GM19452 (cell line): ENCODE results near the gene HELT.
"Not testable (repeated sequence)": the region's sequence is repeated elsewhere in the genome, so short reads cannot be mapped to it uniquely, and the experiment has no call there.

Source experiments
- ATAC-seq: cut with Tn5 transposase; IDR thresholded peaks from one replicate; pipeline ENCODE4 v1.9.1; 2021; ENCODE audit not compliant: unreplicated experiment

The HELT gene, protein sequence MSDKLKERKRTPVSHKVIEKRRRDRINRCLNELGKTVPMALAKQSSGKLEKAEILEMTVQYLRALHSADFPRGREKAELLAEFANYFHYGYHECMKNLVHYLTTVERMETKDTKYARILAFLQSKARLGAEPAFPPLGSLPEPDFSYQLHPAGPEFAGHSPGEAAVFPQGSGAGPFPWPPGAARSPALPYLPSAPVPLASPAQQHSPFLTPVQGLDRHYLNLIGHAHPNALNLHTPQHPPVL

DNA sequence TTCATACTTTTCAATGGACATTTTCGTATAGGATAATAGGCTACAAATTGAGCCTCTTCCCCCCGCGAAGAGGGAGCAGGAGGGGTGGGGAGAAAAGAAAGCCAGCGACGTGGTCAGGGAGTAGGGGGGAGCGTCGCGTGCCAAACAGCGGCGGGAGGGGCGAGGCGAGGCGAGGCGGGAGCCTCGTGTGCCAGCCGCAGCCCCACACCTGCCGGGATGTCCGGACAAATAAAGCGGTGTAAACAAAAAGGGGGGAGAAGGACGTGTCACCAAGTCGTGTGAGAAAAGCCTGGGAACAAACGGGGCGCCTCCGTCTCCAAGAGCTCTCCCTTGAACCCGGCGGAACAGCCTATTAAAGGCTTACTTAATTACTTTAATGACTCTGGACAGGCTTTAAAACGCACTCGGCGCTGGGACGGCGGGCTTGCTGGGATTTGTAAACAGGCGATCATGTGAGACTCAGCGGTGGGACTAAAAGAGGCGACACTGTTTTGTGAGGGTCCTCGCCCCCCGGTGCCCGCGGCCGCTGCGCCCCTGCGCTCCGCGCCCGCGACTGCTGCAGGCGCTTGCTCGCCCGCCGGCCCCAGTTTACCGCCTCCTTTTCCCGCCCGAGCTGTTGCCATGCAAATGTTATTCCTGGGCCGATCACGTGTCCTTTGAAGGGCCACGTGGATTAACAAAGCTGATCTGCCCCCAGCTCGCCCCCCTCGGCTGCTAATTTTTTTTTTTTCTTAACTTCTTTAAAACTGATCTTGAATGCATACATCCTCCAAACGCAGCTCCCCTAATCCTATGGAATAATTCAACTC lies at the start of gene HELT:
Gene HELT, plus strand, starts transcription at position 527 of the 809 bp plus-strand sequence. CDS start 439 bp downstream, outside the sequence.
- no peak for ATAC-seq

DNA sequence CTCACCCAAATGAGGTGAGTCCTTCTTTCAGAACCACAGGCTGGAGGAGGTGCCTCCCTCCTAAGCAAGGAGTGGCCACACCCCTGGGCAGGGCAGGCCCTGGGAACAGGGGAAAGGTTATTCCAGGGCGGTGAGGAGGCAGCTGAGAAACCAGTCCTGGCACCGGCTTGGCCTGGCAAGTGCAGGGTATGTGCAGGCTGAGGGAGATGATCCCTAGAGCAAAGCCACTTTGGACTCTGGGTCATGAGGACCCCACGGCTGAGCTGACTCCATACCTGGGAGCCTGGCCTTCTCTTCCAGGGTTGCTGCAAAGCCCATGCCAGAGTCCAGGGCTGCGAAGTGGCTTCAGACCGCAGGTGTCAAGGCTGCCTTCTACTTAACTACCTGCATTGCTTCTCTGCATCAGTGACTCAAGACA lies 49.5 kb upstream of the HELT start:
- ATAC-seq, result no peak

DNA sequence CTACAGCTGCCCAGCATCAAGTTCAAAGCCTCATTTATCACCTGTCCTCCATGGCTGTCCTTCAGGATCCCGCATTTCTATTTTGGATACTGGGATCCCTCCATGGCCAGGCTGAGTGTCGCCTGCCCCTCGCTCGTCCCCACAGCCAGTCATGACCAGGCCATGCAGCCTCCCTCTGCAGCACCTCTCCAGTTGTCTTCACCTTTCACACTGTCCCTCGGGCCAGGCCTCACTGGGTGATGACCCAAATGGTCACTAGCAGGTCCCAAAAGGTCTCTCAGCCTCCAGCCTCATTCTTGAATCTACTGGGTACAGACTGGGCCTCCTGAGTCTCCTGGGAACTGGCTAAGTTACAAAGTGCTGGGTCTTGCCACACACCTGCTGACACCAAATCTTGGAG lies 48.7 kb upstream of the HELT start:
- ATAC-seq, result no peak

DNA sequence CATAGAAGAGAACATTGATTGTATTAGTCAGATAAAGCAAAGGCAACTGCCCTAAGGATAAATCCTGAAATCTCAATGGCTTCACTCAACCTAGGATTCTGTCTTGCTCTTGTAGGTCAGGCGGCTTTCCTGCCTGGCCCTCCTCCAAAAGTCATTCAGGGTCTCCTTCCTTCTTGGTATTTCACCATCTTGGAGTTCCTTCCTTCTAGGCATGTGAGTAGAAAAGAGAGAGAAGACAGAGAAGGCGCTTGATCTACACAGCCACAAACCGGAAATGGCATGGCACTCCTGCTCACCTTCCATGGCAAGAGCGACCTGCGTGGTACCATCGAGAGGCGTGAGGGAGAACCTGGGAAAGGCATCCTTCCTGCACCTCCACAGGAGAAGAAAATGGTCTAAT lies 45.3 kb upstream of the HELT start:
- ATAC-seq, result no peak

DNA sequence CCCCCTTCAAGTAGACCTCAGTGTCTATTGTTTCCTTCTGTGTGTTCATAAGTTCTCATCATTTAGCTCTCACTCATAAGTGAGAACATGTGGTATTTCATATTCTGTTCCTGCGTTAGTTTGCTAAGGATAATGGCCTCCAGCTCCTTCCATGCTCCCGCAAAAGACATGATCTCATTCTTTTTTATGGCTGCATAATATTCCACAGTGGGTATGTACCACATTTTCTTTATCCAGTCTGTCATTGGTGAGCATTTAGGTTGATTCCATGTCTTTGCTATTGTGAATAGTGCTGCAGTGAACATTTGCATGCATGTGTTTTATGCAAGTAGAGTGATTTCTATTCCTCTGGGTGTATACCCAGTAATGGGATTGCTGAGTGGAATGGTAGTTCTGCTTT lies 41.9 kb upstream of the HELT start:
- not testable (repeated sequence) for ATAC-seq

DNA sequence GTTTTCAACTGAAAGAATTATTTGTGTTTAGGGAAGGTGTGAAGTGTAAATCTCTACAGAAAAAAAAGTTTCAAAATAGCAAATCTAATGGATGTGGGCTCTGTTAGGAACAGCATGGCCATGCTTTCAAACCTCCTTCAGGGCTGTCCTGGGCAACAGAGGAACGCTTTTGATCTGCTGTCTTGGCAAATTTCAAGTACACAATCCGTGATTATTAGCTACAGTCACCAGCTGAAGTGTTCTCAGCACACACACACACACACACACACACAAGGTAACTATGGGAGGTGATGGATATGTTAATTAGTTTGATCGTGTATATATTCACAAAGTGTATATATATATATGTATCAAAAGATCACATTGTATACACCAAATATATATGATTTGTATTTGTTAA lies 40.5 kb upstream of the HELT start:
- no peak for ATAC-seq

DNA sequence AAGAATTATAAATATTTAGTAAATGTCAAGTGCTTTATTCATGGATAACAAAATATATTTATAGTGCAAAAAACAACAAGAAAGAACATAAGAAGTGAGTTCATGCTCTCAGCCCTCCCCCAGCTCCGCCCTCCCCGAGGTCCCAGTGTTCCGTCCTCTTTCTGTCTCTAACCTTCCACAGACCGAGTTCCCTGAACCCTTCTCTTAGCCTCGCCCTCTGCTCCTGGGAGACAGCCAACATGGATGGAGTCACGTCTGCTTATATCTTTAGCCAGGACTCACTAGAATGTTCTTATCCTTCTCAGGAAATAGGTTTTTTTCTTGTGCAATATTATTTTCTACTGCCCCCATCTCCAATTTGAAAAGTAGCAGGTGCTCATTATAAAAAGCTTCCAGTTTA lies 40.1 kb upstream of the HELT start:
- ATAC-seq, result no peak

DNA sequence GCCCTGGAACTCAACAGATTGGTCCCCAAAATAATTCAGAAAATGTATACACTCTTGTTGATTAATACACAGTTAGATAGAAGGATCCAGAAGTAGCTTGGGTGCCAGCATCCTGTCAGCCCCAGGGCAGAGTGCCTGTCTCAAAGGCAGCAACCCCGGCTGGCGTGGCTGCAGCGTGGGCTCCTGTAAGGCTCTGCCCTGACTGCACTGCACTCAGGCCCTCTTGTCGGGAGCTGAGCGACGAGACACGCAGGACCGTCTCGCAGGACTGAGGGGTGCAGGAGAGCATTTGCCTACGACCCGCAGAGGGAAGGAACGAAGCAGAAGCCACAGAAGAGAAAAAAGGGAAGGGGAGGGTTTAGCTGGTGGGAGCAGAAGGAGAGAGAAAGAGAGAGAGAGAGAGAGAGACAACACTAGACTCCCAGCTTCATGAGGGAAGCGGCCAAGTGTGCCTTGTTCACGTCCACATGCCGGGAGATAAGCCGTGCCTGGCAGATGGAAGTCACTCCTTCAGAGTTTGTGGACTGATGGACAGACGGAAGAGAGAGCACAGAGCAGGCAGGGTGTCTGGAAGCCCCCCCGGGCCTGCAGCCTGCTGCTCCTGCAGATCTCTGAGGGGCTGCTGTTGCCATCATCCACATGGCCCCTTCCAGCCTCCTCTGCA lies 38.7 kb upstream of the HELT start:
- ATAC-seq, result no peak

DNA sequence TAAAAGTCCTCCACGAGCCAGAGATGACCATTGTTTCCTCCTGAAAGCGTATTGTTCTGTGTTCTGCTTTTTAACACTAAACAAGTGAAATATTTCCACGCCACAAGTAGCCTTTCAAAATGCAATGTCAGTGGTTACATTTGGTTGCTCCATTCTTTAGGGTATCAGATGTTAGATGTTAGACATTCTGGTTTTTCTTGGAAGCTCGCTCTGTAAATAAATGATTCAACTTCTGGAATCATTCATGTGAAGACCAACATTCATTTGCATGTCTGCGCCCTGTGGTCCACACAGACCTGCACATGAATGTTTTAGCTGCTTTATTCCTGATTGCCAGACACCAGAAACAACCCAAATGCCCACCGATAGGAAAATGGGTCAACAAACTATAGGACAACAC lies 38.0 kb upstream of the HELT start:
- ATAC-seq, result no peak

DNA sequence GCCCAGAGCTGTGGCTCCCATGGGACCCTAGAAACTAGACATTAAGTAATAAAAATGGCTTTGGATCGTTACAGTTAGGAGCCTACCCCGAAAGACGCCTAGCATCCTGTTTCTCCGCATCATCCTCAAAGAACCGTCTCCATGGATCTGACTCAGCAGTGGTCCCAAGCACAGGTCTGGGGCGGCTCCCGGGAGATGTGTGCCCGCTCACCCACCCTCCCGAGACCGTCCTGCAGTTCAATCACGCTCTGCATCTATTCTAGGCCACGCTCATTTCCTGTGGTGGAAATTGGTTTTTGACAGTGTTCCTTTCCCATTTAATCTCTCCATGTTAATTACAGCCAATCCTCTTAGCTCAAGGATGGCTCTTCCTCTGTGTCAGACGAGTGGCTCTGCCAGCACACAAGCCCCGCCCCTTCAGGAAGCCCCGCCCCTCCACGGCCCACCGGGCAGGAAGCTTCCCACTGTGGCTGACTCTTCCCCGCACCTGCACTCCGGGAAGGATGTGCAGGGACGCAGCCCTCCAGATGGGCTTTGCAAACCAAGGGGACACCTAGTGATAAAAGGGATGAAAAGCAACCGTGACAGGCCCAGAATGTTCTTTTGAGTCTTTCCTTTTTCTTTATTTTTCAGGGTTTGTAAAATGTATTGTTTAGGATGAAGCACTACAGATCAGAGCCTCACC lies 34.5 kb upstream of the HELT start:
- peak; percentile 74 for ATAC-seq

DNA sequence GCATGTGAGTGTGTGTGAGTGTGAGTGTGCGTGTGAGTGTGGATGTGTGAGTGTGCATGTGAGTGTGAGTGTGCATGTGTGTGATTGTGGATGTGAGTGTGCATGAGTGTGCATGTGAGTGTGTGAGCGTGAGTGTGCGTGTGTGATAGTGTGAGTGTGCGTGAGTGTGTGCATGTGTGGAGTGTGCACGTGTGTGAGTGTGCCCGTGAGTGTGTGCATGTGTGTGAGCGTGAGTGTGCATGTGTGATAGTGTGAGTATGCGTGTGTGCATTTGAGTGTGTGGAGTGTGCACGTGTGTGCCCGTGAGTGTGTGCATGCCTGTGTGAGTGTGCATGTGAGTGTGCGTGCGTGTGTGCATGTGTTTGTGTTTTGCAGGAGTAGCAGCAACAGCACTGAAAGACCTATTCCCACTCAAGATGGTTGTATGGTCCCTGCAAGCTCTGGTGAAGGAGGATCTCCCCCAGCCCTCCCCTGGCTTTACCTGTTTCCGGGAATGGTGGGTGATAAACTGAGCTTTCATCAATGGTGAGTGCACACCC lies 30.7 kb upstream of the HELT start:
- ATAC-seq, result no peak

DNA sequence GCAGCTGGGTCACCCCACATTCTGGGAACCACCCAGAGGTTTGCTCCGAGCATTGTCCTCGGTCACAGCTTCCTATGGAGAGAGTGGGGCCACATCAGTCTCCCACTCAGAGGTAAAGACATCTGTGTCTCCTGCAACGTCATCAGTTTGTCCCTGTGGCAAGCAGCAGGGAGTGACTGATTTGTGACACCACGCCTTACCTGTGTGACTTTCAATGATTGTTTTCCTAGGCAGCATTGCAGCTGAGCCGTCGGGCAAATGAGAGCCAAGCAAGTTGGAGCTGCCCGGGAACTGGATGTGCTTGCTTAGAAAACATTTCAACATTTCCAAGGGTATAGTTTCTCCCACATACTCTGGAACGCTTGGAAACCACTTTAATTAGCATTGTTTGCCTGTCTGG lies 29.7 kb upstream of the HELT start:
- ATAC-seq, result no peak

DNA sequence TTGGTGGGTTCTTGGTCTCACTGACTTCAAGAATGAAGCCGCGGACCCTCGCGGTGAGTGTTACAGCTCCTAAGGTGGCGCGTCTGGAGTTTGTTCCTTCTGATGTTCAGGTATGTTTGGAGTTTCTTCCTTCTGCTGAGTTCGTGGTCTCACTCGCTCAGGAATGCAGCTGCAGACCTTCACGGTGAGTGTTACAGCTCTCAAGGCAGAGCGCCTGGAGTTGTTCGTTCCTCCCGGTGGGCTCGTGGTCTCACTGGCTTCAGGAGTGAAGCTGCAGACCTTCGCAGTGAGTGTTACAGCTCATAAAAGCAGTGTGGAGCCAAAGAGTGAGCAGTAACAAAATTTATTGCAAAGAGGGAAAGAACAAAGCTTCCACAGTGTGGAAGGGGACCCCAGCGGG lies 29.0 kb upstream of the HELT start:
- ATAC-seq, result not testable (repeated sequence)

DNA sequence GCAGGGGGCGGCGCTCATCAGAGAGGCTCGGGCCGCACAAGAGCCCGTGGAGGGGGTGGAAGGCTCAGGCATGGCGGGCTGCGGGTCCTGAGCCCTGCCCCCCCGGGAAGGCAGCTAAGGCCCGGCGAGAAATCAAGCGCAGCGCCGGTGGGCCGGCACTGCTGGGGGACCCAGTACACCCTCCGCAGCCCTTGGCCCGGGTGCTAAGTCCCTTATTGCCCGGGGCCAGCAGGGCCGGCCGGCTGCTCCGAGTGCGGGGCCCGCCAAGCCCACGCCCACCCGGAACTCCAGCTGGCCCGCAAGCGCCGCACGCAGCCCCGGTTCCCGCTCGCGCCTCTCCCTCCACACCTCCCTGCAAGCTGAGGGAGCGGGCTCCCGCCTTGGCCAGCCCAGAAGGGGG lies 28.2 kb upstream of the HELT start:
- not testable (repeated sequence) for ATAC-seq

DNA sequence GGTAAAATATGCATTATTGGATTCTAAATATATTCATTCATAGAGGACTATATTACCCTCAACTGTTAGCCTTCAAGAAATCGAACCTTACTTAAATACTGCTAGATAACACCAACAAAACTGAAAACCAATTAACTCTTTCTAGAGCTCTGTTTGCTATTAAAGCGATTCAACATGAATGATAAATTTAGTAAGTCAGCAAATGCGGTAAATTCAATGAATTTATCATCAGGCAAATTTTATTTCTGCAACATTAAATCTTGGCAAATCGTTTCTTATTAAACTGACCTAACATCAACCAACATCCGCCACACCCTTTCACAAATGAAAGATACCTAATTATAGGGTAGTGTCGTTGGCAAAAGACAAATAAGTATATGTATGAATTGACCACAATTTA lies 26.4 kb upstream of the HELT start:
- no peak for ATAC-seq

DNA sequence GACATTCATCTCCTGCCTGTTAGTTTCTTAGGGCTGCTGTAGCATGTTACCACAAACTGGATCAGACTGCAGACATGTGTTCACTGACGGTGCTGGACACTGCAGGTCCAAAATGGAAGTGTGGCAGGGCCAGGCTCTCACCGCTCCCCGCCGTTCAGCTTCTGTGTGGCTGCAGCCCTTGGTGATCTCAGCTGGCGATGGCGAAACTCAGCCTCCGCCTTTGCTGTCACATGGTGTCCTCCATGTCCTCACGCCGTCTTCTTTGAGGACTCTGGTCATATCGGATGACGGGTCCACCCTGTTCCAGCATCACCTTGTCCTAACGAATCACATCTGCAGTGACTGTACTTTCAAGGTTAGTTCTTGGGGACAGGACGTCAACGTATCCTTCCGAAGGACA lies 25.9 kb upstream of the HELT start:
- ATAC-seq, result no peak

DNA sequence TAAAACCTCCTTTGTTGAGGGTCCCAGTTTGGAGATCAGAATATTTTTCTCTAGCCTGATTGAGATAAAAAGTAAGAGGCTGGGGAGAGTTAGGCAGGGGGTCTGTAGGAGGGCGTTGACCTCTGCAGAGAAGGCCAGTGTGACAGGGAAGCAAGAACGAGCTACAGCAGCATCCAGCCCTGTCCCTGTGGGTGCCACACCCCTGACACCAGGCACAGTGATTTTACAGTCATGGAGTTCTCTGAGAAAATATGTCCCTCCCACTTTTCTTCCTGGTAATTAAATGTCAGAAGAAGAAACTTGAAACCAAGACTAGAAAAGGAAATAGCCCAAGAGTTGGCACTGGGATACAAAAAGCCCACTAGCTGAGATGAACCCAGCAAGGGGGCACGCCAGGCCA lies 25.0 kb upstream of the HELT start:
- ATAC-seq, result no peak

DNA sequence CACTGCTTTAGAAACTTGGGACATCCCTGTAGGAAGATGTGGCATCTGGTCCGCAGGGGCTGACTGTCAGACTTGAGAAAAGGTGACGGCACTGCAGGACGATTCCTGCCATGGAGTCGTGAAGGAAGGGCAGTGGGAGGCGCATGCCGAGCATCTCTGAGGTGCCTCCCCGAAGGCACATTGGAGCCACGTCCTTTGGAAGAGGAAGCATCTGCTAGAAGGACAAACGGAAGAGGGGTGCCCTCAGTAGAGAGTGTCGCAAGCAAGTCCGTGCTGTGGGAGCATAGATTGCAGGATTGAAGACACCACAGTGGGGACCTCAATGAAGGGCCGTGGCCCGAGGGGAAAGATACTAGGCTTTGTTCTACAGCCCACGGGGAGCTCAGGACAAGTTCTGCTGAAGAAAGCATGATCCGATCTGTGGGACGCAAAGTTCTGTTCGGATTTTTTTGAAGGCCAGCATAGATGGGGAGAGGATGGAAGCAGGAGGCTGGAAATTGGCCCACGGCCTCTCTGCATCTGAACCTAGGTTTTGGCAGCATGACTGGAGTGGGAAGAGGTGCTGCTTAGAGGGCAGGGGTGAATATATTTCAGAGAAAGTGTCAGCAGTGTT lies 24.2 kb upstream of the HELT start:
- no peak for ATAC-seq

DNA sequence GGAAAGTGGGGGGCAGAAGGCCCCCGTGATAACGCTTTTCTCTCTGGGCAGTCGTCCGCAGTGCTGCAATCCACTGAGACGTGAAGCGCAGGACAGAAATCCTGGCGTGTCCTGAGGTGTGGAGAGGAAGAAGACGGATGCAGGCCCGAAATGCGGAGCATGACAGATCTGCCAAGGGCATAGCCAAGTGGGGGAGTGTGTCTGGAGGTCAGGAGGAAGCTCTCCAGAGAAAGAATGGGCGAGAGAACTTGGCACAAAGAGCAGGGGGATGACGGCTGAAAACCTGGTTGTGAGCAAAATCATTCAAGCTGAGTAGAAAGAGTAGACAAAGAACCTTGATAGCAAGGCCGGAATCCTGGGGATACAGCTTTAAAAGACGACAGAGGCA lies 23.7 kb upstream of the HELT start:
- no peak for ATAC-seq

DNA sequence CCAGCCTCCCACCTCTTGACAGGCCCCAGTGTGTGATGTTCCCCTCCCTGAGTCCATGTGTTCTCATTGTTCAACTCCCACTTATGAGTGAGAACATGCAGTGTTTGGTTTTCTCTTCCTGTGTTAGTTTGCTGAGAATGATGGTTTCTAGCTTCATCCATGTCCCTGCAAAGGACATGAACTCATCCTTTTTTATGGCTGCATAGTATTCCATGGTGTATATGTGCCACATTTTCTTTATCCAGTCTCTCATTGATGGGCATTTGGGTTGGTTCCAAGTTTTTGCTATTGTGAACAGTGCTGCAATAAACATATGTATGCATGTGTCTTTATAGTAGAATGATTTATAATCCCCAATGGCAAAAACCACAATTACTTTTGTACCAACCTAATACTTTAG lies 20.6 kb upstream of the HELT start:
- ATAC-seq, result not testable (repeated sequence)

DNA sequence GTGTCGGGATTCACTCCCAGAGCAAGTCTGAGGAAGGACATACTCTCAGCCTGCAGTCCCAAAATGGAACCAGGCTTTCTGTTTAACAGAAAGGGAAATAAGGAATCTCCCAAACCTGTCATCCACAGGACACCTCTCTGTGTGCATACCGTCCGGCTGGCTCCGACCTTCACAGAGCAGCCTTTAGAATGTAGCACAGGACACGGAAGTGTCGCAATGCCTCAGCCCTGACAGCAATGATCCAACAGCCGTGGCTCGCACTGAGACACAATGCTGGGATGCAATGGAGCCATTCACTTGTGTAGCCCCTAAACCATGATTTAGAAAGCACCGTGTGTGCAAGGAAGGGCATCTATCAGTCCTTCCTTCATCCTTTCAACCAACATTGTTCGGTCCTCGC lies 15.5 kb upstream of the HELT start:
- ATAC-seq, result no peak
